LNCaP clone FGC (cell line): Measurements from ENCODE around the gene RFX3.

Source experiments
- DNase-seq: peaks from one replicate; pipeline ENCODE4 v3.0.0-alpha.2; 2011; ENCODE audit warnings: low read depth
- H3K4me3 ChIP-seq: 2 replicates; pipeline ENCODE4 v1.5.1; 2011; ENCODE audit warnings: mild to moderate bottlenecking, low read depth, low read length, control low read depth
- CTCF ChIP-seq: IDR thresholded peaks from 2 replicates; pipeline ENCODE4 v1.5.1; 2012; ENCODE audit warnings: mild to moderate bottlenecking; ENCODE audit not compliant: control insufficient read depth, insufficient read depth; ENCODE audit errors: extremely low read depth

The RFX3 gene

GRCh38 chr9:3471883-3472282 lies 53.9 kb downstream of the RFX3 start:
- TF ChIP-seq CTCF, result no peak
- H3K4me3 ChIP-seq, result no peak overlapping the region
- DNase-seq, result no peak

- TF ChIP-seq CTCF, result no peak
- no peak overlapping the region for H3K4me3 ChIP-seq
- no peak for DNase-seq
Observed at GRCh38 chr9:3468421-3469205, 57.2 kb downstream of the RFX3 start.

- no peak overlapping the region for H3K4me3 ChIP-seq
- peak; percentile 100 for TF ChIP-seq CTCF
- peak; percentile 58 for DNase-seq
Observed at GRCh38 chr9:3467593-3468219, 58.1 kb downstream of the RFX3 start.

GRCh38 chr9:3464033-3464638 lies 61.7 kb downstream of the RFX3 start:
- no peak for TF ChIP-seq CTCF

GRCh38 chr9:3458806-3459475 lies 66.9 kb downstream of the RFX3 start:
- H3K4me3 ChIP-seq, result no peak overlapping the region
- DNase-seq, result peak; percentile 52
- TF ChIP-seq CTCF, result no peak

More at GRCh38 chr9:3464033-3464638, 61.7 kb downstream of the RFX3 start:
- DNase-seq, result no peak
- no peak overlapping the region for H3K4me3 ChIP-seq

- H3K4me3 ChIP-seq, result no peak overlapping the region
- no peak for TF ChIP-seq CTCF
- no peak for DNase-seq
Observed at GRCh38 chr9:3457175-3457574, 68.6 kb downstream of the RFX3 start.
